Transverse colon (tissue), 4 donors: ENCODE data around the gene FCRL5. TPM values are rescaled to one million over a fixed set of nuclear protein-coding genes. Genes with fewer than 3 reads are reported as not detected.

Source experiments
- DNase-seq: peaks from one replicate; pipeline ENCODE4 v3.0.0-alpha.2; 2019
- H3K27ac ChIP-seq, 4 donors: fragments of 200-600 bp; sonication (generic); 2 replicates each; pipeline ENCODE4 v1.5.1; 2016 to 2018; ENCODE audit warnings: inconsistent platforms in 4 of 4
- H3K27me3 ChIP-seq: fragments of 200-600 bp; sonication (generic); 2 replicates; pipeline ENCODE4 v1.5.1; 2017; ENCODE audit warnings: inconsistent platforms
- H3K36me3 ChIP-seq, 4 donors: fragments of 200-600 bp; sonication (generic); 2 replicates each; pipeline ENCODE4 v1.5.1; 2017 to 2019; ENCODE audit warnings: inconsistent platforms in 4 of 4
- H3K4me1 ChIP-seq, 4 donors: fragments of 200-600 bp; sonication (generic); 2 replicates each; pipeline ENCODE4 v1.5.1; 2017 to 2020; ENCODE audit warnings: inconsistent platforms in 4 of 4
- H3K4me3 ChIP-seq, 4 donors: fragments of 200-600 bp; sonication (generic); 1 replicate in 1 of 4; 2 replicates in 3 of 4; pipeline versions ENCODE4 v1.5.1 to v1.6.1; 2017 to 2019; ENCODE audit warnings: inconsistent platforms in 4 of 4
- H3K9me3 ChIP-seq, 2 donors: fragments of 200-600 bp; sonication (generic); 2 replicates each; pipeline ENCODE4 v1.5.1; 2017 to 2019; ENCODE audit warnings: inconsistent platforms in 2 of 2
- EP300 ChIP-seq: sonication (generic); formaldehyde crosslinking; IDR thresholded peaks from one replicate; pipeline ENCODE4 v1.6.1; 2017; ENCODE audit warnings: antibody characterized with exemption, low read depth
- POLR2A ChIP-seq: fragments of 450-650 bp; IDR thresholded peaks from one replicate; pipeline ENCODE4 v1.6.1; 2016; ENCODE audit warnings: antibody characterized with exemption, mild to moderate bottlenecking, moderate library complexity
- POLR2AphosphoS5 ChIP-seq, 3 donors: sonication (generic); formaldehyde crosslinking; IDR thresholded peaks; one replicate each; pipeline ENCODE4 v1.6.1; 2016; ENCODE audit warnings: antibody characterized with exemption in 3 of 3
- WGBS, 2 donors: methylation state at CpG; one replicate each; pipeline ENCODE4 v1.1.5; 2018; ENCODE audit warnings: low coverage in 1 of 2; 5-methylcytosine and 5-hydroxymethylcytosine counted together
- in situ Hi-C, 4 donors: fragments of 200-750 bp; cut with MboI; loops; one replicate each; pipeline versions ENCODE4 v1.15.0 to v1.15.1; 2017; ENCODE audit warnings: low sequenced_read_pairs in 3 of 4, low pct_ligation_motif_present in 1 of 4, low pct_unique_long_range_greater_than_20kb in 1 of 4
- intact Hi-C: fragments of 100-400 bp; cut with DNase I; formaldehyde crosslinking; loops from one replicate; pipeline ENCODE4 v1.15.1; 2023; ENCODE audit warnings: low total_unique reads
- total RNA-seq, 4 donors: library from RNA; depleted of rRNA; stranded (reverse); fragments of >200 nt; gene quantifications; one replicate each; pipeline ENCODE4 v1.1.0, GENCODE V29; 2016
- TF ChIP-seq, protein P1 (sequence below), 5 experiments: fragments of 200-600 bp in 3 of 5; fragments of 450-650 bp in 2 of 5; sonication (generic) in 3 of 5; IDR thresholded peaks; 1 replicate in 2 of 5; 2 replicates in 3 of 5; pipeline ENCODE4 v1.5.1; 2016 to 2017; ENCODE audit warnings: antibody characterized with exemption in 5 of 5, inconsistent platforms in 3 of 5, mild to moderate bottlenecking in 2 of 5, moderate library complexity in 1 of 5

Gene FCRL5
- total RNA-seq, 4 donors from 2014 or later, result 0.20 to 28.7 (median 1.2) TPM

DNA sequence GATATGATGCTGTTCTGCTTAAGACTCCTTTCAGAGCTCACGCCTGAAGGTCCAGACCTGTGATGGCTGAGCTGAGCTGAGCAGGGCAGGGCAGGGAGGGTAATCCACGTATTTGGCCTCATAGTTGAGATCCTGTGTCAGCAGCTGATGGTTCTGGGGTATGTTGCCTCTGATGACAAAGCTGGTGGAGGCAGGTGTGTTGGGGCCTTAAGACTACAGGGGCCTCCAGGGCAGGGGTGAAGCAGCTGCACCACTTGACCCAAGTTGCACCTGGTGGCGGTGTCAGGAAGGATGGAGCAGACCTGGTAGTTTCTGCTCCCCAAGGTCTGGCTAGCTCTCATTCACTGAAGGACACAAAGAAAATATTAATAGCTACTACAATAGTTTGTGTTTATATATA, 57.0 kb downstream of the FCRL5 start:
- no peak overlapping the region for H3K4me3 ChIP-seq
- no peak overlapping the region for H3K27ac ChIP-seq
- DNase-seq, result no peak
- intact Hi-C loops, result loop anchor here (10.0 kb wide), 2 partner anchors 300 to 330 kb away; no protein-coding TSS in a partner anchor
- 72% methylated on average over 3 of the region's 3 CpGs; no CpG with 5 or more reads in 1 of the 2 donors for WGBS, 2 donors
- H3K36me3 ChIP-seq, result no peaks in the 10 kb centered on the region
- in situ Hi-C loops, result loop anchor here (10.0 to 25.0 kb wide), 5 partner anchors 120 to 408 kb away; partner anchors contain the start of gene ETV3L (in 1 of the 4)
- peaks cover 0 to 21% (median 8%) of the 10 kb centered on the region in 4 donors for H3K4me1 ChIP-seq
- TF ChIP-seq, protein P1, sequence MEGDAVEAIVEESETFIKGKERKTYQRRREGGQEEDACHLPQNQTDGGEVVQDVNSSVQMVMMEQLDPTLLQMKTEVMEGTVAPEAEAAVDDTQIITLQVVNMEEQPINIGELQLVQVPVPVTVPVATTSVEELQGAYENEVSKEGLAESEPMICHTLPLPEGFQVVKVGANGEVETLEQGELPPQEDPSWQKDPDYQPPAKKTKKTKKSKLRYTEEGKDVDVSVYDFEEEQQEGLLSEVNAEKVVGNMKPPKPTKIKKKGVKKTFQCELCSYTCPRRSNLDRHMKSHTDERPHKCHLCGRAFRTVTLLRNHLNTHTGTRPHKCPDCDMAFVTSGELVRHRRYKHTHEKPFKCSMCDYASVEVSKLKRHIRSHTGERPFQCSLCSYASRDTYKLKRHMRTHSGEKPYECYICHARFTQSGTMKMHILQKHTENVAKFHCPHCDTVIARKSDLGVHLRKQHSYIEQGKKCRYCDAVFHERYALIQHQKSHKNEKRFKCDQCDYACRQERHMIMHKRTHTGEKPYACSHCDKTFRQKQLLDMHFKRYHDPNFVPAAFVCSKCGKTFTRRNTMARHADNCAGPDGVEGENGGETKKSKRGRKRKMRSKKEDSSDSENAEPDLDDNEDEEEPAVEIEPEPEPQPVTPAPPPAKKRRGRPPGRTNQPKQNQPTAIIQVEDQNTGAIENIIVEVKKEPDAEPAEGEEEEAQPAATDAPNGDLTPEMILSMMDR (IDR thresholded peaks at IDR 0.05), result no peak
- TF ChIP-seq POLR2A (no peak), POLR2AphosphoS5 (IDR thresholded peaks at IDR 0.05) (no peak), EP300 (no peak)
- no peaks in the 10 kb centered on the region for H3K27me3 ChIP-seq
- no peaks in the 10 kb centered on the region for H3K9me3 ChIP-seq

DNA sequence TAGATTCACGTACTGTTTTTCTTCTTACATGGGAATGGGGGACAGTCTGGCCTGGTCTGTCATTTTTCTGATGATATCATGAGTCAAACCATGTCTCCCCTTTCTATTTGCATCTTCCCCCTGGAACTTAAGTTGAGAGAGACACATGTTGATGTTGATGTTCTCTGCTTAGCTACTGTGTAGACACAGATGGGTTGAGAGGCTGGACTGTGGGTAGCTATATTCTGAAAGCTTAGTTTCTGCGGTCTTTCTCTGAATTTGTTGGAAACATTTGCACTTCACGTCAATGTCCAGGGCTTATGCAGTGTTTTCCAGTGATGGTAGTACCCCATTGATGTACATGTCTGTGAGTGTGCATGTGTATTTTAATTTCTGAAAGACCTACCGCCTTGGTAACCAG, 58.2 kb downstream of the FCRL5 start:
- H3K9me3 ChIP-seq, result no peaks in the 10 kb centered on the region
- intact Hi-C loops (loop anchor here (5.0 to 10.0 kb wide), 3 partner anchors 127 to 329 kb away; no protein-coding TSS in a partner anchor), in situ Hi-C loops (loop anchor here (5.0 to 25.0 kb wide), 6 partner anchors 117 to 407 kb away; partner anchors contain the start of gene ETV3L (in 1 of the 4))

DNA sequence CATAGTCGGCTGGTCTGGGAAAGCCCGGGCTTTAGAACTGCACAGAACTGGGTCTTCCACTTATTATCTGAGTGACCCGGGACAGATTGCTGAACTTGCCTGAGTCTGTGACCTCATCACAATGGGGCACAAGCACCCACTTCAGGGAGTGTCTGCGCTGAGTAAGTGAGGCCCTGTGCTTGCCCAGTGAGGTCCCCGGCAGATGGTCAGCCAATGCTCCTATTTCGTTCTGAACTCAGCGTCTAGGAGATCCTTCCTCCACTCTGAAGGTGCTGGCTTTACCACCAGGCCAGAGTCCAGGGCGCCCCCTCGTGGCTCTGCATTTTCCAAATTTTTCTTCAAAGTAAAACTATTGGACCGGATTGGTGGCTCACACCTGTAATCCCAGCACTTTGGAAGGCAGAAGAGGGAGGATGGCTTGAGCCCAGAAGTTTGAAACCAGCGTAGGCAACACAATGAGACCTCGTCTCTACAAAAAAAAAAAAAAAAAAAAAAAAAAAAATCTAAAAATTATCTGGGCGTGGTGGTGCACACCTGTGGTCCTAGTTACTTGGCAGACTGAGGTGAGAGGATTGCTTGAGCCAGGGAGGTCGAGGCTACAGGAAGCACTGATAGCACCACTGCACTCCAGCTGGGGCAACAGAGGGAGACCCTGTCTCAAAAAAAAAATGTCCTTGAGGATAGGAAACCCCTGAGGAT, 61.7 kb downstream of the FCRL5 start:
- H3K4me1 ChIP-seq, result peaks cover 0 to 4% (median 0%) of the 10 kb centered on the region in 4 donors
- no peaks in the 10 kb centered on the region for H3K27me3 ChIP-seq
- H3K36me3 ChIP-seq, result no peaks in the 10 kb centered on the region
- 9 to 22% methylated on average over 4 to 14 of the region's 14 CpGs for WGBS, 2 donors
- H3K9me3 ChIP-seq, result no peaks in the 10 kb centered on the region
- TF ChIP-seq POLR2A, result no peak
- TF ChIP-seq, protein P1 (IDR thresholded peaks at IDR 0.05), result peak; percentile 46 to 69 (median 65)
- DNase-seq, result peak; percentile 88
- in situ Hi-C loops (loop anchor here (5.0 to 25.0 kb wide), 6 partner anchors 113 to 403 kb away; partner anchors contain the start of gene ETV3L (in 1 of the 4)), intact Hi-C loops (loop anchor here (5.0 to 10.0 kb wide), 3 partner anchors 123 to 326 kb away; no protein-coding TSS in a partner anchor)
- H3K4me3 ChIP-seq, result no peak overlapping the region
- H3K27ac ChIP-seq, result no peak overlapping the region

More for the DNA sequence above, 58.2 kb downstream of the FCRL5 start:
- H3K27ac ChIP-seq, result no peak overlapping the region
- no peaks in the 10 kb centered on the region for H3K36me3 ChIP-seq
- no peaks in the 10 kb centered on the region for H3K27me3 ChIP-seq
- no peak for DNase-seq
- 76 to 89% methylated on average over 3 to 4 of the region's 4 CpGs for WGBS, 2 donors
- H3K4me1 ChIP-seq, result peaks cover 0 to 16% (median 5%) of the 10 kb centered on the region in 4 donors
- no peak overlapping the region for H3K4me3 ChIP-seq
- TF ChIP-seq POLR2A (no peak), EP300 (no peak), POLR2AphosphoS5 (IDR thresholded peaks at IDR 0.05) (no peak)
- TF ChIP-seq, protein P1 (IDR thresholded peaks at IDR 0.05), result no peak

DNA sequence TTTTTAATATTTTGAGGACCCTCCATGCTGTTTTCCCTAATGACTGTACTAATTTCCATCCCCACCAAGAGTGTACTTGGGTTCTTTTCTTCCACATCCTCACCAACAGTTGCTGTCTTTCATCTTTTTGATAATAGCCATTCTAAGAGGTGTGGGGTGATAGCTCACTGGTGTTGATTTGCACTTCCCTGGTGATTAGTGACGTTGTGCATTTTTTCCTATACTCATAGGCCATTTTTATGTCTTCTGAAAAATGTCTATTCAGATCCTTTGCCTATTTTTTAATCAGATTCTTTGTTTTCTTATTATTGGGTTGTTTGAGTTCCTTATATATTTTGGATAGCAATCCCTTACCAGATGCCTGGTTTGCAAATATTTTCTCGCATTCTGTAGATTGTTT, 64.2 kb downstream of the FCRL5 start:
- no peak for TF ChIP-seq POLR2A
- TF ChIP-seq, protein P1 (IDR thresholded peaks at IDR 0.05), result no peak
- TF ChIP-seq EP300, result no peak
- no peak for TF ChIP-seq POLR2AphosphoS5 (IDR thresholded peaks at IDR 0.05)
- no peaks in the 10 kb centered on the region for H3K36me3 ChIP-seq
- H3K27ac ChIP-seq, result no peak overlapping the region
- intact Hi-C loops, result no loop called here
- in situ Hi-C loops, result loop anchor here in 3 of 4 donors (5.0 to 25.0 kb wide), 4 partner anchors 111 to 401 kb away; partner anchors contain the start of gene ETV3L (in 1 of the 3)
- WGBS, 2 donors, result 76 to 81% methylated on average over 2 of the region's 2 CpGs
- H3K4me3 ChIP-seq, result no peak overlapping the region
- H3K4me1 ChIP-seq, result peaks cover 0 to 4% (median 0%) of the 10 kb centered on the region in 4 donors
- DNase-seq, result no peak
- H3K27me3 ChIP-seq, result no peaks in the 10 kb centered on the region
- no peaks in the 10 kb centered on the region for H3K9me3 ChIP-seq
